HG02571 (cell line): ENCODE results near the gene CENPN.

Source experiments
- ATAC-seq: cut with Tn5 transposase; IDR thresholded peaks from one replicate; pipeline ENCODE4 v1.9.1; 2021; ENCODE audit warnings: mild to moderate bottlenecking, moderate library complexity; ENCODE audit not compliant: unreplicated experiment

CENPN gene

GRCh38 chr16:80991792-80992430, 15.1 kb upstream of the CENPN start:
- no peak for ATAC-seq

- ATAC-seq, result no peak
Observed at GRCh38 chr16:80992676-80993293, 14.2 kb upstream of the CENPN start.

DNA sequence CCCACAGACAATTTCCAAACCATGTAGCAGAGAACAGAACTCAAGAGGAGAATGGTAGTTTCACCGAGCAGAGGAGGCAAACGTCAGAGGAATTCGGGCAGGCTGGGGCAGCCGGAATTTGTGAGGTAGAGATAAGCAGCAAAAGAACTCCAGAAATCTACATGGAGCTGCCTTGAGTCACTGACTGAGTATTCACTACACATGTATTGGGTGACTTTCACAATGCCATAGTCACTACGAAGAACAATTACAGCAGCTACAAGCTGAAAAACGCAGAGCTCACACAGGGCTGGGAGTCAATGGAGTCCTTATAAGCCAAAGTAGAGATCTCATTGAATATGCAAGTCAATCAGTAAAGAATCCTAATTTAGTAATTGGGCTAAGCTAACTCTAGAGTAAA, 13.7 kb upstream of the CENPN start:
- no peak for ATAC-seq

- ATAC-seq, result no peak
Observed at GRCh38 chr16:80993834-80994233, 13.2 kb upstream of the CENPN start.

GRCh38 chr16:80994451-80994850, 12.6 kb upstream of the CENPN start:
- no peak for ATAC-seq

- ATAC-seq, result peak; percentile 29
Observed at GRCh38 chr16:80996688-80997138, 10.3 kb upstream of the CENPN start.

GRCh38 chr16:80997139-80997798, 9.7 kb upstream of the CENPN start:
- ATAC-seq, result peak; percentile 44

DNA sequence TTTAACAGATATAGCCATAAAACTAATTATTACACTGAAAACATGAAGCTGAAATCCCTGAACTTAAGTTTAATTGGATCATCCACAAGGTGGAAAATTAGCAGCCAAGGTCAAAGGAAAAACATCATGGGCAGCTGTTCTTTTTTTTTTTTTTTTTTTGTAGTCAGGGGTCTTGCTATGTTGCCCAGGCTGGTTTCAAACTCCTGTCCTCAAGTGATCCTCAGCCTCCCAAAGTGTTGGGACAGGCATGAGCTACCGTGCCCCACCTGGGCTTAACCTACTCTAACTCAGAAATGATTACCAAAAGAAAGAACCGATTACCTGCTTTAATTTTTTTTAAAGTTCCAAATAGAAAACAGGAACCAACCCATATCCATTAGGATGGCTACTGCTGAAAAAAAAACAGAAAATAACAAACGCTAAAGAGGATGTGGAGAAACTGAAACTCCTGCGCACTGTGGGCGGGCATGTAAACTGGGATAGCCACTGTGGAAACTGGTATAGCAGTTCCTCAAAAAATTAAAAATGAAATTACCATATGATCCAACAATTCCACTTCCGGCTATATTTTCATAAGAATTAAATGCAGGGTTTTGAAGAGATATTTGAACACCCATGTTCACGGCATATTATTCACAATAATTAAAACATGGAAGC, 8.9 kb upstream of the CENPN start:
- ATAC-seq, result no peak

- no peak for ATAC-seq
Observed at GRCh38 chr16:81000873-81001272, 6.1 kb upstream of the CENPN start.

GRCh38 chr16:81001330-81001729, 5.7 kb upstream of the CENPN start:
- ATAC-seq, result no peak

DNA sequence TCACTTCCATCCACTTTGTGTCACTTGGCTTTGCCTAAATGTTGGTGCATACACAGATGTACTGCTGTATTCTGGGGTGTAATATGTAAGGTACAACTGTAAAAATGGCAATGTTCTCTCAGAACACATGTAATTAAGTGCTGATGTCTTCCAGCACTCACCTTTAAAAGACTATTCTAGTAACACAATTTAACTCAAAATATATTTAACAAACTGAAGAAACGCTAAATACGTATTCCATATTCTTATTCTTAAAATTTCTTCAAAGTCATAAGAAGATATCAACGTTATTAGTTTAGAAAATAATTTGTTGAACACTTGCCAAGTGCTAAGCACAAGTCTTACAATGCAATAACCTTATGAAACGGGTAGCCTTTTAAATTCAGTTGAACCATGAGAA, 4.0 kb upstream of the CENPN start:
- ATAC-seq, result no peak

- no peak for ATAC-seq
Observed at GRCh38 chr16:81003610-81004460, 3.2 kb upstream of the CENPN start.

GRCh38 chr16:81004646-81005353, 2.2 kb upstream of the CENPN start:
- no peak for ATAC-seq

DNA sequence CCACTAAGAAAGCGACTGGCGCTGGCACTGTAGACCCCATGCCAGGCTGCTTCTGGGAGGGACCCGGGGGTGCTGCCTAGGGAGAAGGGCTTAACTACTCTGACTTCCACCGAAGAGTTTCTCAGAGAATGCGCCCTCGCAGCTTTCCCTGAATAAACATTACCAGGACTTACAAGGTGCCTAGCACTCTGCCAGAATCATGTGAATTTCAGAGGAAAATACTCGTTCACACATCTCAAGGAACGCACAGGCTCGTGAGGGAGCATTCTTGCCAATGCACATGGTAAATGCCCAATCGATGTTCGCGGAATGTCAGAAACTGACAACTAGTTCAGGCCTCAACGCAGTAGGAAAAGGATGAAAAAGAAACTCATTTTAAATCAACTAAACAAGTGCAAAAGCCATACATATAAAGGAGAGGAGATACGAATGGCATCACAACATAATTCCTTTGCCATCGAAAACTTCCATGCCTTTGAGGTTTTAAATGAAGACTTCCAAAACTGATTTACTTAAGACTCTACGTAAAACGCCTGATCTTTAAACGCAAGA, 1.3 kb upstream of the CENPN start:
- ATAC-seq, result no peak

DNA sequence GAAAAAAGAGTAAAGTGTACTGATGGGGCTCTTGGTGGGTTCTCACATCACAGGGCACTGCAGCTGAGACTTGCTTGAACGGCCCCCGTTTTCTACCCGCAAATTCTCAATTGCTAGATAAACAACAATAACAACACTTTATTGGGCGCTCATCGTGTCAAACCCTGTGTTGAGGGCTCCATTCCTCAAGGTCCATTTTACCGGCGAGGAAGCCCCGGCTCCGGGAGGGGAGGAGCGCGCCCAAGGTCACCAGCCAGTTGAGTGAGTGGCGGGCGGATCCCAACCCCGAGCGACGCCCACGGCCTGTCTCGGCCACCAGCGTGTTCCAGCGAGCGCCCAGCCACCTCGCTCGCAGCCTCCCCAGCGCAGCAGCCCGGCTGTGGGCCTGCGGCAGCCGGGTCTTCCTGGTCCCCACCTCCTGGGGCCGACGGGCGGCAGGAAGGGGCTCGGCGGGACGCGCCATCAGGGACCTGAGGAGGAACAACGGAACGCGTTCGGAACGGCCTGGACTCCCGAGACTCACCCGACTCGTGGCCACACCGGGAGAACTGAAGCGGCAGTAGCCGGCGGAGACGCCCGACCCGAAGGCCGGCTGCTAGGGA, 702 bp upstream of the CENPN start:
- ATAC-seq, result peak; percentile 31

DNA sequence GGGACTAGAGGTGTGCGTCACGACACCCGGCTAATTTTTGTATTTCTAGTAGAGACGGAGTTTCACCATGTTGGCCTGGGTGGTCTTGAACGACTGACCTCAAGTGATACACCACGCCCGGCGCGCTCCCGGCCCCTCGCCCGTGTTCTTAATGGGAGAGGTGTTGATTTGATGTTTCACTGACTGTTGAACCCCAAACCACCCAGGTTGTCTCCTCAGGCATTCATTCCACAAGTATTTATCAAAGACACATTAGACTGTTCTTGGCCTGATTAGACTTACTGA, 1.4 kb downstream of the CENPN start:
- ATAC-seq, result no peak

- no peak for ATAC-seq
Observed at GRCh38 chr16:81012974-81013373, 6.0 kb downstream of the CENPN start.

- ATAC-seq, result no peak
Observed at GRCh38 chr16:81014672-81015071, 7.7 kb downstream of the CENPN start.

- ATAC-seq, result no peak
Observed at GRCh38 chr16:81018496-81018895, 11.5 kb downstream of the CENPN start.

- ATAC-seq, result no peak
Observed at GRCh38 chr16:81026429-81026828, 19.4 kb downstream of the CENPN start.
